ENCODE results near the gene MSH2. TPM values are rescaled to one million over a fixed set of nuclear protein-coding genes. Genes with fewer than 3 reads are reported as not detected.
"Not testable (repeated sequence)": the region's sequence is repeated elsewhere in the genome, so short reads cannot be mapped to it uniquely, and the experiment has no call there.

MSH2 gene
- total RNA-seq, 3 donors from 2014 or later (not counting 1 experiment from before 2014, with no cell fraction given) = 11.9 to 18.8 (median 15.0) TPM

- no peaks in the 10 kb centered on the region for H3K4me1 ChIP-seq (ENCODE audit: control insufficient read depth, insufficient read depth, low read length)
- H3K27ac ChIP-seq (ENCODE audit: low read length) = no peak overlapping the region
- no peak overlapping the region for H3K4me3 ChIP-seq (ENCODE audit: low read length)
- Mint-ChIP-seq H3K27ac (no peak overlapping the region), H3K9me3 (no peaks in the 10 kb centered on the region), H3K36me3 (no peaks in the 10 kb centered on the region), H3K4me3 (no peak overlapping the region), H3K27me3 (ENCODE audit: low read depth in 2 of 2) (no peaks in the 10 kb centered on the region), H3K4me1 (no peaks in the 10 kb centered on the region)
- 100% methylated on average over 4 of the region's 4 CpGs for WGBS (ENCODE audit: insufficient coverage)
- intact Hi-C loops (cut with micrococcal nuclease) = no loop called here
- H3K27me3 ChIP-seq (ENCODE audit: control insufficient read depth, insufficient read depth, low read length) = no peaks in the 10 kb centered on the region
- ATAC-seq (no peak), DNase-seq (no peak)
- H3K9me3 ChIP-seq (ENCODE audit: control insufficient read depth, insufficient read depth, low read length) = no peaks in the 10 kb centered on the region
- TF ChIP-seq CTCF (IDR thresholded peaks at IDR 0.05) = no peak
- H3K36me3 ChIP-seq (ENCODE audit: control insufficient read depth, insufficient read depth, low read length) = peaks cover 19% of the 10 kb centered on the region
Measured at GRCh38 chr2:47422016-47422415, 19.1 kb downstream of the MSH2 start.

GRCh38 chr2:47422560-47422959, 19.6 kb downstream of the MSH2 start:
- H3K9me3 ChIP-seq (ENCODE audit: control insufficient read depth, insufficient read depth, low read length) = no peaks in the 10 kb centered on the region
- no peaks in the 10 kb centered on the region for H3K27me3 ChIP-seq (ENCODE audit: control insufficient read depth, insufficient read depth, low read length)
- no peak overlapping the region for H3K4me3 Mint-ChIP-seq
- no peak overlapping the region for H3K27ac ChIP-seq (ENCODE audit: low read length)
- TF ChIP-seq CTCF (IDR thresholded peaks at IDR 0.05) = no peak
- no peaks in the 10 kb centered on the region for H3K9me3 Mint-ChIP-seq
- WGBS (ENCODE audit: insufficient coverage) = 94% methylated on average over 2 of the region's 2 CpGs
- no peaks in the 10 kb centered on the region for H3K27me3 Mint-ChIP-seq (ENCODE audit: low read depth in 2 of 2)
- peaks cover 17% of the 10 kb centered on the region for H3K36me3 ChIP-seq (ENCODE audit: control insufficient read depth, insufficient read depth, low read length)
- H3K4me1 ChIP-seq (ENCODE audit: control insufficient read depth, insufficient read depth, low read length) = no peaks in the 10 kb centered on the region
- no peak for ATAC-seq
- H3K4me3 ChIP-seq (ENCODE audit: low read length) = no peak overlapping the region
- DNase-seq = no peak
- no peak overlapping the region for H3K27ac Mint-ChIP-seq
- no peaks in the 10 kb centered on the region for H3K4me1 Mint-ChIP-seq
- no peaks in the 10 kb centered on the region for H3K36me3 Mint-ChIP-seq
- intact Hi-C loops (cut with micrococcal nuclease) = no loop called here

GRCh38 chr2:47426786-47427185, 23.8 kb downstream of the MSH2 start:
- DNase-seq = no peak
- Histone ChIP-seq H3K9me3 (ENCODE audit: control insufficient read depth, insufficient read depth, low read length) (no peaks in the 10 kb centered on the region), H3K4me1 (ENCODE audit: control insufficient read depth, insufficient read depth, low read length) (no peaks in the 10 kb centered on the region), H3K36me3 (ENCODE audit: control insufficient read depth, insufficient read depth, low read length) (peaks cover 23% of the 10 kb centered on the region), H3K27ac (ENCODE audit: low read length) (no peak overlapping the region), H3K4me3 (ENCODE audit: low read length) (no peak overlapping the region), H3K27me3 (ENCODE audit: control insufficient read depth, insufficient read depth, low read length) (no peaks in the 10 kb centered on the region)
- no peaks in the 10 kb centered on the region for H3K27me3 Mint-ChIP-seq (ENCODE audit: low read depth in 2 of 2)
- 92% methylated on average over 4 of the region's 4 CpGs for WGBS (ENCODE audit: insufficient coverage)
- H3K4me1 Mint-ChIP-seq = no peaks in the 10 kb centered on the region
- no peak overlapping the region for H3K4me3 Mint-ChIP-seq
- no peak for TF ChIP-seq CTCF (IDR thresholded peaks at IDR 0.05)
- intact Hi-C loops (cut with micrococcal nuclease) = no loop called here
- no peak overlapping the region for H3K27ac Mint-ChIP-seq
- ATAC-seq = no peak
- peaks cover 9% of the 10 kb centered on the region for H3K36me3 Mint-ChIP-seq
- H3K9me3 Mint-ChIP-seq = no peaks in the 10 kb centered on the region

- Histone ChIP-seq H3K9me3 (ENCODE audit: control insufficient read depth, insufficient read depth, low read length) (no peaks in the 10 kb centered on the region), H3K36me3 (ENCODE audit: control insufficient read depth, insufficient read depth, low read length) (peaks cover 18% of the 10 kb centered on the region), H3K4me1 (ENCODE audit: control insufficient read depth, insufficient read depth, low read length) (no peaks in the 10 kb centered on the region), H3K4me3 (ENCODE audit: low read length) (no peak overlapping the region), H3K27me3 (ENCODE audit: control insufficient read depth, insufficient read depth, low read length) (no peaks in the 10 kb centered on the region), H3K27ac (ENCODE audit: low read length) (no peak overlapping the region)
- H3K4me1 Mint-ChIP-seq = no peaks in the 10 kb centered on the region
- no peak for TF ChIP-seq CTCF (IDR thresholded peaks at IDR 0.05)
- intact Hi-C loops (cut with micrococcal nuclease) = no loop called here
- ATAC-seq (no peak), DNase-seq (no peak)
- H3K36me3 Mint-ChIP-seq = peaks cover 9% of the 10 kb centered on the region
- H3K27ac Mint-ChIP-seq = no peak overlapping the region
- H3K4me3 Mint-ChIP-seq = no peak overlapping the region
- H3K9me3 Mint-ChIP-seq = no peaks in the 10 kb centered on the region
- 97% methylated on average over 5 of the region's 6 CpGs for WGBS (ENCODE audit: insufficient coverage)
- H3K27me3 Mint-ChIP-seq (ENCODE audit: low read depth in 2 of 2) = no peaks in the 10 kb centered on the region
Measured at GRCh38 chr2:47429795-47430194, 26.8 kb downstream of the MSH2 start.

- H3K27ac Mint-ChIP-seq; H3K4me3 ChIP-seq (ENCODE audit: low read length); H3K4me3 Mint-ChIP-seq; H3K4me1 Mint-ChIP-seq; ATAC-seq; H3K9me3 Mint-ChIP-seq; H3K27ac ChIP-seq (ENCODE audit: low read length); H3K36me3 Mint-ChIP-seq; H3K27me3 ChIP-seq (ENCODE audit: control insufficient read depth, insufficient read depth, low read length); H3K9me3 ChIP-seq (ENCODE audit: control insufficient read depth, insufficient read depth, low read length); DNase-seq; H3K27me3 Mint-ChIP-seq (ENCODE audit: low read depth in 2 of 2); intact Hi-C loops (cut with micrococcal nuclease); H3K4me1 ChIP-seq (ENCODE audit: control insufficient read depth, insufficient read depth, low read length): not testable (repeated sequence)
- peaks cover 17% of the 10 kb centered on the region for H3K36me3 ChIP-seq (ENCODE audit: control insufficient read depth, insufficient read depth, low read length)
- WGBS (ENCODE audit: insufficient coverage) = 98% methylated on average over 15 of the region's 32 CpGs
Measured at GRCh38 chr2:47433006-47433405, 30.1 kb downstream of the MSH2 start.

GRCh38 chr2:47433445-47433844, 30.5 kb downstream of the MSH2 start:
- H3K27ac Mint-ChIP-seq; H3K27me3 Mint-ChIP-seq (ENCODE audit: low read depth in 2 of 2); H3K36me3 Mint-ChIP-seq; ATAC-seq; H3K4me1 ChIP-seq (ENCODE audit: control insufficient read depth, insufficient read depth, low read length); H3K4me3 ChIP-seq (ENCODE audit: low read length); DNase-seq; H3K4me3 Mint-ChIP-seq; H3K9me3 ChIP-seq (ENCODE audit: control insufficient read depth, insufficient read depth, low read length); H3K27me3 ChIP-seq (ENCODE audit: control insufficient read depth, insufficient read depth, low read length); intact Hi-C loops (cut with micrococcal nuclease); H3K27ac ChIP-seq (ENCODE audit: low read length); H3K9me3 Mint-ChIP-seq; H3K4me1 Mint-ChIP-seq: not testable (repeated sequence)
- 94% methylated on average over 16 of the region's 31 CpGs for WGBS (ENCODE audit: insufficient coverage)
- H3K36me3 ChIP-seq (ENCODE audit: control insufficient read depth, insufficient read depth, low read length) = peaks cover 17% of the 10 kb centered on the region

Data from natural killer cell (primary cell).